Measurements from ENCODE around the gene TTLL1.

Gene TTLL1

GRCh38 chr22:43009444-43009843, 79.7 kb downstream of the TTLL1 start:
- Histone ChIP-seq H3K4me1 (ENCODE audit: insufficient read depth, low read length) (peaks cover 14% of the 10 kb centered on the region), H3K36me3 (ENCODE audit: insufficient read depth, low read length) (no peaks in the 10 kb centered on the region), H3K27me3 (ENCODE audit: insufficient read depth, low read length, poor library complexity) (no peaks in the 10 kb centered on the region), H3K4me2 (ENCODE audit: insufficient read depth, low read length) (no peak overlapping the region), H3K9ac (ENCODE audit: low read depth, low read length) (no peak overlapping the region), H4K20me1 (ENCODE audit: insufficient read depth, low read length) (peaks cover 72% of the 10 kb centered on the region), H2AFZ (ENCODE audit: low read depth, low read length) (no peak overlapping the region), H3K79me2 (ENCODE audit: insufficient read depth, low read length) (peaks cover 98% of the 10 kb centered on the region), H3K9me3 (ENCODE audit: insufficient read depth, low read length, severe bottlenecking) (no peaks in the 10 kb centered on the region), H3K4me3 (ENCODE audit: low read depth in 1 of 2, low read length in 2 of 2) (no peak overlapping the region), H3K27ac (ENCODE audit: low read length) (no peak overlapping the region)
- ATAC-seq (ENCODE audit: insufficient read depth, low read depth) (no peak), DNase-seq (no peak)
- TF ChIP-seq EZH2 (IDR thresholded peaks at IDR 0.05; ENCODE audit: borderline replicate concordance, low read depth, low read length, severe bottlenecking) (no peak), CTCF (IDR thresholded peaks at IDR 0.05; ENCODE audit: borderline replicate concordance, extremely low read depth, low read length, poor library complexity, severe bottlenecking) (no peak)

- no peak for TF ChIP-seq CTCF (IDR thresholded peaks at IDR 0.05; ENCODE audit: borderline replicate concordance, extremely low read depth, low read length, poor library complexity, severe bottlenecking)
- no peak for TF ChIP-seq EZH2 (IDR thresholded peaks at IDR 0.05; ENCODE audit: borderline replicate concordance, low read depth, low read length, severe bottlenecking)
- peaks cover 76% of the 10 kb centered on the region for H4K20me1 ChIP-seq (ENCODE audit: insufficient read depth, low read length)
- H3K9me3 ChIP-seq (ENCODE audit: insufficient read depth, low read length, severe bottlenecking) = no peaks in the 10 kb centered on the region
- H3K9ac ChIP-seq (ENCODE audit: low read depth, low read length) = no peak overlapping the region
- no peak for DNase-seq
- H3K36me3 ChIP-seq (ENCODE audit: insufficient read depth, low read length) = no peaks in the 10 kb centered on the region
- no peak for ATAC-seq (ENCODE audit: insufficient read depth, low read depth)
- no peak overlapping the region for H3K4me2 ChIP-seq (ENCODE audit: insufficient read depth, low read length)
- peaks cover 98% of the 10 kb centered on the region for H3K79me2 ChIP-seq (ENCODE audit: insufficient read depth, low read length)
- no peak overlapping the region for H3K4me3 ChIP-seq (ENCODE audit: low read depth in 1 of 2, low read length in 2 of 2)
- H3K27me3 ChIP-seq (ENCODE audit: insufficient read depth, low read length, poor library complexity) = no peaks in the 10 kb centered on the region
- no peak overlapping the region for H2AFZ ChIP-seq (ENCODE audit: low read depth, low read length)
- H3K27ac ChIP-seq (ENCODE audit: low read length) = no peak overlapping the region
- peaks cover 11% of the 10 kb centered on the region for H3K4me1 ChIP-seq (ENCODE audit: insufficient read depth, low read length)
Observed at GRCh38 chr22:43008921-43009320, 80.3 kb downstream of the TTLL1 start.

GRCh38 chr22:43008509-43008908, 80.7 kb downstream of the TTLL1 start:
- Histone ChIP-seq H3K27ac (ENCODE audit: low read length) (no peak overlapping the region), H3K79me2 (ENCODE audit: insufficient read depth, low read length) (peaks cover 98% of the 10 kb centered on the region), H3K27me3 (ENCODE audit: insufficient read depth, low read length, poor library complexity) (no peaks in the 10 kb centered on the region), H3K4me2 (ENCODE audit: insufficient read depth, low read length) (no peak overlapping the region), H3K4me3 (ENCODE audit: low read depth in 1 of 2, low read length in 2 of 2) (no peak overlapping the region), H3K9me3 (ENCODE audit: insufficient read depth, low read length, severe bottlenecking) (no peaks in the 10 kb centered on the region), H2AFZ (ENCODE audit: low read depth, low read length) (no peak overlapping the region), H4K20me1 (ENCODE audit: insufficient read depth, low read length) (peaks cover 75% of the 10 kb centered on the region), H3K4me1 (ENCODE audit: insufficient read depth, low read length) (peaks cover 7% of the 10 kb centered on the region), H3K36me3 (ENCODE audit: insufficient read depth, low read length) (no peaks in the 10 kb centered on the region), H3K9ac (ENCODE audit: low read depth, low read length) (no peak overlapping the region)
- DNase-seq (no peak), ATAC-seq (ENCODE audit: insufficient read depth, low read depth) (no peak)
- TF ChIP-seq EZH2 (IDR thresholded peaks at IDR 0.05; ENCODE audit: borderline replicate concordance, low read depth, low read length, severe bottlenecking) (no peak), CTCF (IDR thresholded peaks at IDR 0.05; ENCODE audit: borderline replicate concordance, extremely low read depth, low read length, poor library complexity, severe bottlenecking) (no peak)
